SU-DHL-6 (cell line): ENCODE measurements around the gene ST7.

ENCODE experiments used
- H2AFZ ChIP-seq: fragments of 200-600 bp; sonication (generic); 2 replicates; pipeline ENCODE4 v1.6.1; 2014; ENCODE audit warnings: low read depth, mild to moderate bottlenecking, moderate library complexity, mixed read lengths, antibody characterized with exemption, low read length; ENCODE audit not compliant: severe bottlenecking
- H3F3A ChIP-seq: fragments of 200-600 bp; shearing (Covaris generic); 2 replicates; pipeline ENCODE4 v1.6.0; 2016; ENCODE audit warnings: antibody characterized with exemption, mild to moderate bottlenecking; ENCODE audit not compliant: insufficient read depth
- H3K27ac ChIP-seq: fragments of 200-600 bp; sonication (generic); 2 replicates; pipeline ENCODE4 v1.5.1; 2016; ENCODE audit warnings: low read depth, mild to moderate bottlenecking, low read length, moderate library complexity, mixed read lengths
- H3K27me3 ChIP-seq: fragments of 200-600 bp; sonication (generic), shearing (Covaris generic); 2 replicates; pipeline ENCODE4 v1.6.0; 2014; ENCODE audit warnings: mild to moderate bottlenecking, low read length
- H3K36me3 ChIP-seq: fragments of 200-600 bp; sonication (generic); 2 replicates; pipeline ENCODE4 v1.6.1; 2014; ENCODE audit warnings: mild to moderate bottlenecking, low read length, mixed read lengths
- H3K4me2 ChIP-seq: fragments of 300-600, 200-600 bp; shearing (Covaris generic), sonication (generic); 2 replicates; pipeline ENCODE4 v1.6.0; 2014; ENCODE audit warnings: low read length, low read depth, mild to moderate bottlenecking; ENCODE audit not compliant: poor library complexity, severe bottlenecking
- H3K4me3 ChIP-seq: fragments of 200-600 bp; sonication (generic); 2 replicates; pipeline ENCODE4 v1.5.1; 2014; ENCODE audit warnings: antibody characterized with exemption, low read length, mild to moderate bottlenecking, mixed read lengths; ENCODE audit not compliant: insufficient read depth, poor library complexity, severe bottlenecking
- H3K79me2 ChIP-seq: fragments of 200-600 bp; sonication (generic); 2 replicates; pipeline ENCODE4 v1.6.1; 2014; ENCODE audit warnings: mild to moderate bottlenecking, low read length, moderate library complexity; ENCODE audit not compliant: insufficient read depth
- H3K9ac ChIP-seq: fragments of 200-600 bp; sonication (generic); 2 replicates; pipeline ENCODE4 v1.7.0; 2014; ENCODE audit warnings: mild to moderate bottlenecking, low read length
- H3K9me2 ChIP-seq: fragments of 200-600 bp; sonication (generic); replicated peaks from 2 replicates; pipeline ENCODE4 v1.6.1; 2014; ENCODE audit warnings: low read length; ENCODE audit not compliant: insufficient read depth
- H3K9me3 ChIP-seq: fragments of 200-600 bp; sonication (generic); 2 replicates; pipeline ENCODE4 v1.6.1; 2014; ENCODE audit warnings: low read length, mixed read lengths; ENCODE audit not compliant: insufficient read depth
- H4K20me1 ChIP-seq: fragments of 200-600 bp; sonication (generic); 2 replicates; pipeline ENCODE4 v1.6.1; 2014; ENCODE audit warnings: low read depth, mild to moderate bottlenecking, antibody characterized with exemption, low read length, moderate library complexity, mixed read lengths
- EZH2phosphoT487 ChIP-seq: fragments of 200-600 bp; sonication (generic), shearing (Covaris generic); conservative IDR thresholded peaks from 2 replicates; pipeline ENCODE4 v1.6.1; 2018; ENCODE audit warnings: mild to moderate bottlenecking, antibody characterized with exemption, low read length, moderate library complexity, mixed read lengths
- TF ChIP-seq, protein P1 (sequence below): fragments of 200-600 bp; sonication (generic); IDR thresholded peaks from one replicate; pipeline ENCODE4 v1.5.1; 2017; ENCODE audit warnings: antibody characterized with exemption, mild to moderate bottlenecking, low read length, moderate library complexity; ENCODE audit not compliant: insufficient read depth, poor library complexity, severe bottlenecking

Gene ST7

GRCh38 chr7:117012284-117012683 is 59.0 kb downstream of the ST7 start:
- Histone ChIP-seq H3K4me2 (no peak overlapping the region), H3K36me3 (no peaks in the 10 kb centered on the region), H3K9ac (no peak overlapping the region), H3F3A (no peaks in the 10 kb centered on the region), H4K20me1 (peaks cover 4% of the 10 kb centered on the region), H3K9me3 (no peaks in the 10 kb centered on the region), H3K27ac (no peak overlapping the region), H3K79me2 (no peaks in the 10 kb centered on the region), H3K27me3 (no peaks in the 10 kb centered on the region), H3K4me3 (no peak overlapping the region), H2AFZ (no peak overlapping the region), H3K9me2 (no peaks in the 10 kb centered on the region)
- no peak for TF ChIP-seq EZH2phosphoT487
- TF ChIP-seq, protein P1, sequence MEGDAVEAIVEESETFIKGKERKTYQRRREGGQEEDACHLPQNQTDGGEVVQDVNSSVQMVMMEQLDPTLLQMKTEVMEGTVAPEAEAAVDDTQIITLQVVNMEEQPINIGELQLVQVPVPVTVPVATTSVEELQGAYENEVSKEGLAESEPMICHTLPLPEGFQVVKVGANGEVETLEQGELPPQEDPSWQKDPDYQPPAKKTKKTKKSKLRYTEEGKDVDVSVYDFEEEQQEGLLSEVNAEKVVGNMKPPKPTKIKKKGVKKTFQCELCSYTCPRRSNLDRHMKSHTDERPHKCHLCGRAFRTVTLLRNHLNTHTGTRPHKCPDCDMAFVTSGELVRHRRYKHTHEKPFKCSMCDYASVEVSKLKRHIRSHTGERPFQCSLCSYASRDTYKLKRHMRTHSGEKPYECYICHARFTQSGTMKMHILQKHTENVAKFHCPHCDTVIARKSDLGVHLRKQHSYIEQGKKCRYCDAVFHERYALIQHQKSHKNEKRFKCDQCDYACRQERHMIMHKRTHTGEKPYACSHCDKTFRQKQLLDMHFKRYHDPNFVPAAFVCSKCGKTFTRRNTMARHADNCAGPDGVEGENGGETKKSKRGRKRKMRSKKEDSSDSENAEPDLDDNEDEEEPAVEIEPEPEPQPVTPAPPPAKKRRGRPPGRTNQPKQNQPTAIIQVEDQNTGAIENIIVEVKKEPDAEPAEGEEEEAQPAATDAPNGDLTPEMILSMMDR = no peak

DNA sequence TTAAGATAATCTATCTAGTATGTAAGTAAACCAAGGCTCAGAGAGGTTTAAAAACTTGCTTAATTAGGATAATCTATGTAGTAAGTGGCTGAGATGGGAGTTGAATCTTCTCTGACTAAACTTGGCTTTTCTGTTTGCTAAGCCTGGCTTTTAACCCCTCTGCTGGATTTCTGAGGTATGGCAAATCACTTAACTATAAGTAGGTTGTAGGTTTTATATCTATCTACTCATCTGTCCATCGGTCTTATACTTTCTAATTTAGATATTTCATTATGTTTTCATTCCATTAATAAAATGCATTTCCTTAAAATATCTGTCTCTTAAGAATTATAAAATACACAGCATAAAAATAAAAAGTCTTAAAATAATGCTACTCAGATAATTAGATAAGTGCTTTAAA is 59.4 kb downstream of the ST7 start:
- Histone ChIP-seq H3K4me3 (no peak overlapping the region), H3K4me2 (no peak overlapping the region), H3K9ac (no peak overlapping the region), H3K9me3 (no peaks in the 10 kb centered on the region), H3K9me2 (no peaks in the 10 kb centered on the region), H2AFZ (no peak overlapping the region), H3K79me2 (no peaks in the 10 kb centered on the region), H3K27ac (no peak overlapping the region), H3K36me3 (no peaks in the 10 kb centered on the region), H3K27me3 (no peaks in the 10 kb centered on the region), H4K20me1 (peaks cover 4% of the 10 kb centered on the region), H3F3A (no peaks in the 10 kb centered on the region)
- TF ChIP-seq EZH2phosphoT487 = no peak
- TF ChIP-seq, protein P1 = no peak

- no peaks in the 10 kb centered on the region for H3K36me3 ChIP-seq
- TF ChIP-seq, protein P1 = no peak
- no peak for TF ChIP-seq EZH2phosphoT487
- H3K27me3 ChIP-seq = no peaks in the 10 kb centered on the region
- no peak overlapping the region for H3K9ac ChIP-seq
- no peak overlapping the region for H2AFZ ChIP-seq
- no peaks in the 10 kb centered on the region for H3K9me3 ChIP-seq
- H3K4me3 ChIP-seq = no peak overlapping the region
- H3K27ac ChIP-seq = no peak overlapping the region
- H3K9me2 ChIP-seq = no peaks in the 10 kb centered on the region
- no peaks in the 10 kb centered on the region for H3K79me2 ChIP-seq
- H3K4me2 ChIP-seq = no peak overlapping the region
- H4K20me1 ChIP-seq = peaks cover 4% of the 10 kb centered on the region
- no peaks in the 10 kb centered on the region for H3F3A ChIP-seq
These were observed 60.9 kb downstream of the ST7 start for GRCh38 chr7:117014099-117014656.
